ENCODE data around the gene FSCN2. TPM values are rescaled to one million over a fixed set of nuclear protein-coding genes. Genes with fewer than 3 reads are reported as not detected.

The FSCN2 gene
- total and polyA plus RNA-seq, 2 of the 4 experiments (the other 2 are of a cell fraction): 0.18 to 0.84 TPM

DNA sequence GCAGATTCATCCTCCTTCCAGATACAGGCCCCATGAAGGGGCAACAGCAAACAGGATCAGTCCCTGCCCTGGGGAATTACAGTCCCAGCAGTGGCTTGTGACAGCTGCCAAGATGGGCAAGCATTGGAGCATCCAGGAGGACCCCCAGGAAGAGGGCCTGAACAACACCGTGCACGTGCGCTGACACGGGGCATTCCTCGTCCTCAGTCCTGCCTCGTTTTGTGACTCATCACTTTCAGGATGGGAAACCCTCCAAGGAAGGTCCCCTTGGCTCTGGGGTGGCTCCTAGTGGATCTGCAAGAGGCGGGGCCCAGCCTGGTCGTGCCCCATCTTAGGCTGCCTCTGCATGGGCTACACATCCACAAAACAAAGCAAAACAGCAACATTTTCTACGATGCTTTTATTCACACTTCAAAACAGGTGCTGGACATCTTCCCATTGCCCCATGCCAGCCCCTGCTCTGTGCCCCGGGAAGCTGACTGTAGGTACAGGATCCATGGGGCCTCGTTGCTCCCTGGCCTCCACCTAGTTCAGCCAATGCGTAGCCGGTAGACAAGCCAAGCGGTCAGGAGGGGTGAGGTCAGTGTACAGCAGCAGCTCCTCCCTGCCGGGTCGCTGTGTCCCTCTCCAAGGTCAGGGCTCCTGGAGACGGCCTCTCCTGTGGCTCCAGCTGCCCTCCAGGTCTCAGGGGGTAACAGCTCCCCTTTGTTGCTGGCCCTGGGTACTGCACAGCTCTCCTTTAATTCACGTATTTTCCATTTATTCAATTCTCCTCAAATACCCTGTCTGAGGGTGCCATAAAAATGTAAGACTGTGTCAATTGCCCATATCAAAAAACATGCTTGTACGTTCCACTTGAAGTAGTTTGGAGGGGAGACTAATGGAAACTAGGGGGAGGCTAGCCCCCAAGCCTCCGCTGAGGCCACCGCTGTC, 47.8 kb upstream of the FSCN2 start:
- no peaks in the 10 kb centered on the region for H3K9me1 ChIP-seq (ENCODE audit: insufficient read depth, low read length)
- DNase-seq (peak; percentile 76), ATAC-seq (ENCODE audit: low read depth) (peak; percentile 4; the same call in 1 of the 2 replicates)
- dilution Hi-C loops (cut with HindIII; ENCODE audit: low sequenced_read_pairs, unreplicated experiment) (no loop called here), in situ Hi-C loops (cut with MboI; ENCODE audit: low sequenced_read_pairs) (loop anchor here (5.0 kb wide), 2 partner anchors 73 to 223 kb away; no protein-coding TSS in a partner anchor), intact Hi-C loops (cut with micrococcal nuclease) (no loop called here)
- BruUV-seq (replicated peaks): no TSS peak
- CTCF ChIA-PET: no interaction called here
- H2AK9ac ChIP-seq (replicated peaks; ENCODE audit: low read depth, low read length, poor library complexity): peak overlapping the region; percentile 84
- H2BK5ac ChIP-seq (ENCODE audit: low read depth, low read length, poor library complexity, severe bottlenecking): no peak overlapping the region
- POLR2A ChIA-PET (ENCODE audit: unreplicated experiment): no interaction called here
- H4K5ac ChIP-seq (ENCODE audit: low read depth, low read length): no peak overlapping the region
- H3K4me1 ChIP-seq (ENCODE audit: control insufficient read depth, insufficient read depth, low read length): peaks cover 10% of the 10 kb centered on the region
- peak overlapping the region; percentile 70; the same call in 1 of the 2 replicates for H2AK5ac ChIP-seq (ENCODE audit: low read depth, low read length)
- no peaks in the 10 kb centered on the region for H4K20me1 ChIP-seq (ENCODE audit: insufficient read depth, low read length)
- H3K79me1 ChIP-seq (ENCODE audit: low read depth in 1 of 2, low read length in 2 of 2): no peaks in the 10 kb centered on the region; a peak in 1 of 4 replicates
- WGBS, 2 experiments (ENCODE audit: extremely low coverage in 2 of 2, insufficient read length in 1 of 2): 78% methylated on average over 8 of the region's 21 CpGs; no CpG with 5 or more reads in 1 of the 2 experiments
- no peak overlapping the region; the same call in 1 of the 2 replicates for H3K14ac ChIP-seq (replicated peaks; ENCODE audit: low read depth, low read length)
- no peak overlapping the region for H3K27ac ChIP-seq (ENCODE audit: insufficient read depth, low read length)
- no peak overlapping the region for H3K4me3 ChIP-seq (ENCODE audit: insufficient read depth, low read depth, low read length)
- peaks cover 3% of the 10 kb centered on the region for H3K9me3 ChIP-seq (ENCODE audit: control insufficient read depth, insufficient read depth, low read length)
- no peaks in the 10 kb centered on the region; the same call in 1 of the 2 replicates for H3K27me3 ChIP-seq (ENCODE audit: control insufficient read depth, insufficient read depth, low read length)
- H3K4ac ChIP-seq (ENCODE audit: low read depth, low read length): peak overlapping the region; percentile 53
- no peak overlapping the region for H3K9ac ChIP-seq (ENCODE audit: low read depth, low read length)
- no peaks in the 10 kb centered on the region for H3K36me3 ChIP-seq (ENCODE audit: control insufficient read depth, insufficient read depth, low read length)
- no peak overlapping the region for H2BK20ac ChIP-seq (ENCODE audit: low read depth, low read length)
- no peak overlapping the region for H2BK15ac ChIP-seq (ENCODE audit: low read depth, low read length)
- no peak overlapping the region; the same call in none of the 2 replicates for H3K23ac ChIP-seq (ENCODE audit: low read depth, low read length)
- no peak overlapping the region for H3K56ac ChIP-seq (ENCODE audit: extremely low read depth, insufficient read depth, low read length)
- H3K18ac ChIP-seq (ENCODE audit: low read depth, low read length): no peak overlapping the region
- no peak overlapping the region for H3K4me2 ChIP-seq (ENCODE audit: low read depth, low read length)
- no peak overlapping the region; the same call in 1 of the 2 replicates for H4K91ac ChIP-seq (ENCODE audit: insufficient read depth, low read depth, low read length)
- H2BK120ac ChIP-seq (ENCODE audit: low read depth, low read length): no peak overlapping the region
- H2AFZ ChIP-seq (replicated peaks; ENCODE audit: low read length, poor library complexity): peak overlapping the region; percentile 24
- H4K8ac ChIP-seq (ENCODE audit: low read depth in 2 of 2, low read length in 2 of 2): peak overlapping the region in 1 of 2 experiments; percentile 45; a peak in 1 of 4 replicates
- TF ChIP-seq RAD21 (IDR thresholded peaks at IDR 0.05; ENCODE audit: low read length) (peak; percentile 40), CEBPB (IDR thresholded peaks at IDR 0.05; ENCODE audit: low read depth, low read length) (no peak), FOS (IDR thresholded peaks at IDR 0.05; ENCODE audit: low read depth, low read length) (no peak), CHD1 (IDR thresholded peaks at IDR 0.05; ENCODE audit: low read depth, low read length) (no peak), MAFK (IDR thresholded peaks at IDR 0.05; ENCODE audit: low read depth, low read length) (peak; percentile 14; the same call in 1 of the 2 replicates), BHLHE40 (IDR thresholded peaks at IDR 0.05; ENCODE audit: low read depth, low read length) (peak; percentile 90), CTCF (conservative IDR thresholded peaks at IDR 0.05; ENCODE audit: low read depth, low read length) (peak; percentile 33), NFE2L2 (IDR thresholded peaks at IDR 0.05; ENCODE audit: low read depth, low read length) (peak; percentile 73), SMC3 (IDR thresholded peaks at IDR 0.05; ENCODE audit: low read depth, low read length) (no peak), MXI1 (IDR thresholded peaks at IDR 0.05; ENCODE audit: borderline replicate concordance, low read depth, low read length) (no peak), POLR2A (IDR thresholded peaks at IDR 0.05; ENCODE audit: low read depth, low read length) (no peak), RCOR1 (IDR thresholded peaks at IDR 0.05; ENCODE audit: insufficient replicate concordance, low read length) (no peak), USF2 (IDR thresholded peaks at IDR 0.05; ENCODE audit: low read depth, low read length) (no peak), ELK1 (IDR thresholded peaks at IDR 0.05; ENCODE audit: borderline replicate concordance, low read depth, low read length) (no peak)

All from IMR-90 (cell line).